ENCODE results near the gene KIF18A. TPM values are rescaled to one million over a fixed set of nuclear protein-coding genes. Genes with fewer than 3 reads are reported as not detected.
"Not testable (repeated sequence)": the region's sequence is repeated elsewhere in the genome, so short reads cannot be mapped to it uniquely, and the experiment has no call there.

The KIF18A gene
- polyA plus RNA-seq, 1 donor (not counting 4 experiments of a cell fraction or from before 2014, with no cell fraction given) = 6.1 TPM

DNA sequence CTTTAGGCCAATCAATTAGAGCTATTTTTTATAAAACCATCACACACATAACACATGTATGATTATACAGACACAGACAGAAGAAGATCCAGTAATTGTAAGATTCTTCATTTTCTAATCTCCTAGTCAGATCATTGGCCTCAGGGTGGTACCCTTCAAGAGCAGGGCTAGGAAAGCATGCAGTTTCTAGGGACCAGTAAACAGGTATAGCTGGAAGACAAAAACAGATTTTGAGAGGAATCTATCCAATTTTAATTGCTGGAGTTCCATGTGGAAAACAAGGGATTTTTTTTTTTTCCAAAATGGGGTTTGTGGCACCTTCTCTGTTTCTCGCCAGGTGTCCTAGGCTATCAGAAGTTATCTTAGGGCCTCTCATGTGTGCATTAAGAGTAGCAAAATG lies 29.9 kb upstream of the KIF18A start:
- H2AFZ ChIP-seq (ENCODE audit: control insufficient read depth, low read length) = no peak overlapping the region
- H4K20me1 ChIP-seq (ENCODE audit: control insufficient read depth, extremely low read depth, insufficient read depth, low read length) = no peaks in the 10 kb centered on the region
- H3K79me2 ChIP-seq (ENCODE audit: control insufficient read depth, insufficient read depth, low read length) = no peaks in the 10 kb centered on the region
- H3K4me2 ChIP-seq (ENCODE audit: control insufficient read depth, extremely low read depth, insufficient read depth, low read depth, low read length) = no peak overlapping the region
- H3K9ac ChIP-seq (ENCODE audit: control insufficient read depth, extremely low read depth, insufficient read depth, low read length) = no peak overlapping the region
- no peak overlapping the region for H3K4me3 ChIP-seq (ENCODE audit: control insufficient read depth in 2 of 3, extremely low read depth in 1 of 3, insufficient read depth in 2 of 3, low read depth in 1 of 3, low read length in 3 of 3)
- TF ChIP-seq CTCF (optimal IDR thresholded peaks at IDR 0.05 in 1 of 3, IDR thresholded peaks at IDR 0.05 in 1 of 3, conservative IDR thresholded peaks at IDR 0.05 in 1 of 3; ENCODE audit: extremely low read depth in 1 of 3, insufficient read depth in 2 of 3, low read length in 3 of 3) = no peak
- TF ChIP-seq EZH2 (IDR thresholded peaks at IDR 0.05; ENCODE audit: low read length) = no peak
- no peak overlapping the region for H3K27ac ChIP-seq (ENCODE audit: control insufficient read depth, insufficient read depth, low read length)
- H3K4me1 ChIP-seq (ENCODE audit: control insufficient read depth, extremely low read depth, insufficient read depth, low read length) = peaks cover 5% of the 10 kb centered on the region
- DNase-seq (ENCODE audit: low read depth, low spot score) = no peak
- H3K36me3 ChIP-seq (ENCODE audit: control insufficient read depth in 2 of 2, extremely low read depth in 1 of 2, insufficient read depth in 2 of 2, low read length in 2 of 2) = peaks cover 2 to 4% of the 10 kb centered on the region in 2 experiments
- no peaks in the 10 kb centered on the region for H3K27me3 ChIP-seq (ENCODE audit: control insufficient read depth, extremely low read depth, insufficient read depth, low read length)
- FAIRE-seq = no peak
- dilution Hi-C loops (cut with MboI; ENCODE audit: extremely low pct_ligation_motif_present, low sequenced_read_pairs) = no loop called here
- H3K9me3 ChIP-seq (ENCODE audit: control insufficient read depth, low read depth, low read length) = peaks cover 17% of the 10 kb centered on the region
- no peaks in the 10 kb centered on the region for H3K9me1 ChIP-seq (ENCODE audit: control insufficient read depth, extremely low read depth, insufficient read depth, low read length)

DNA sequence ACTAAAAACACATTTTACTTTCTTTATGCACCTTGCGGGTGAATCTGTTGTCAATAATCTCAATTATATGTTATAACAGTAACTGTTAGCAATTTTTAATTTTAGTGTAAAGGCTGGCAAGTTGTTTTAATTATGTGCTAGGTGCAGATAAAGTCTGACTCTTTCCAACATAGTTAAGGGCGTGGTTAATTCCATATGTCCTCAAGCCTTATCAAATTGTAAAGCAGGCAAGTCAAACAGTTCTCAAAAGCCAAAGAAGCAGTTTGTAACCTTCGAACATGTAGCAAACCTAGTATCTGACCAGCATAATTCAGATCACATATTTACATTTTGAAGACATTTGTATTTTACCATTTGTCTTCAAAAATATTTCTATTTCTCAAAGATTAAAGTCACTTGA lies 29.4 kb upstream of the KIF18A start:
- dilution Hi-C loops (cut with MboI; ENCODE audit: extremely low pct_ligation_motif_present, low sequenced_read_pairs) = no loop called here
- H3K27ac ChIP-seq (ENCODE audit: control insufficient read depth, insufficient read depth, low read length) = no peak overlapping the region
- H2AFZ ChIP-seq (ENCODE audit: control insufficient read depth, low read length) = no peak overlapping the region
- H3K4me1 ChIP-seq (ENCODE audit: control insufficient read depth, extremely low read depth, insufficient read depth, low read length) = peaks cover 5% of the 10 kb centered on the region
- H3K36me3 ChIP-seq (ENCODE audit: control insufficient read depth in 2 of 2, extremely low read depth in 1 of 2, insufficient read depth in 2 of 2, low read length in 2 of 2) = peaks cover 2 to 4% of the 10 kb centered on the region in 2 experiments
- no peak overlapping the region for H3K9ac ChIP-seq (ENCODE audit: control insufficient read depth, extremely low read depth, insufficient read depth, low read length)
- DNase-seq (ENCODE audit: low read depth, low spot score) (no peak), FAIRE-seq (no peak)
- H3K79me2 ChIP-seq (ENCODE audit: control insufficient read depth, insufficient read depth, low read length) = no peaks in the 10 kb centered on the region
- no peak overlapping the region for H3K4me3 ChIP-seq (ENCODE audit: control insufficient read depth in 2 of 3, extremely low read depth in 1 of 3, insufficient read depth in 2 of 3, low read depth in 1 of 3, low read length in 3 of 3)
- H3K9me1 ChIP-seq (ENCODE audit: control insufficient read depth, extremely low read depth, insufficient read depth, low read length) = no peaks in the 10 kb centered on the region
- no peaks in the 10 kb centered on the region for H4K20me1 ChIP-seq (ENCODE audit: control insufficient read depth, extremely low read depth, insufficient read depth, low read length)
- H3K27me3 ChIP-seq (ENCODE audit: control insufficient read depth, extremely low read depth, insufficient read depth, low read length) = no peaks in the 10 kb centered on the region
- H3K9me3 ChIP-seq (ENCODE audit: control insufficient read depth, low read depth, low read length) = peaks cover 17% of the 10 kb centered on the region
- TF ChIP-seq EZH2 (IDR thresholded peaks at IDR 0.05; ENCODE audit: low read length) (no peak), CTCF (optimal IDR thresholded peaks at IDR 0.05 in 1 of 3, IDR thresholded peaks at IDR 0.05 in 1 of 3, conservative IDR thresholded peaks at IDR 0.05 in 1 of 3; ENCODE audit: extremely low read depth in 1 of 3, insufficient read depth in 2 of 3, low read length in 3 of 3) (no peak)
- H3K4me2 ChIP-seq (ENCODE audit: control insufficient read depth, extremely low read depth, insufficient read depth, low read depth, low read length) = no peak overlapping the region

- H3K9ac ChIP-seq (ENCODE audit: control insufficient read depth, extremely low read depth, insufficient read depth, low read length); H3K27ac ChIP-seq (ENCODE audit: control insufficient read depth, insufficient read depth, low read length); dilution Hi-C loops (cut with MboI; ENCODE audit: extremely low pct_ligation_motif_present, low sequenced_read_pairs); H3K9me1 ChIP-seq (ENCODE audit: control insufficient read depth, extremely low read depth, insufficient read depth, low read length); H2AFZ ChIP-seq (ENCODE audit: control insufficient read depth, low read length); H3K4me2 ChIP-seq (ENCODE audit: control insufficient read depth, extremely low read depth, insufficient read depth, low read depth, low read length); H3K4me1 ChIP-seq (ENCODE audit: control insufficient read depth, extremely low read depth, insufficient read depth, low read length); DNase-seq (ENCODE audit: low read depth, low spot score); H3K79me2 ChIP-seq (ENCODE audit: control insufficient read depth, insufficient read depth, low read length); H4K20me1 ChIP-seq (ENCODE audit: control insufficient read depth, extremely low read depth, insufficient read depth, low read length); FAIRE-seq; H3K4me3 ChIP-seq (ENCODE audit: control insufficient read depth in 2 of 3, extremely low read depth in 1 of 3, insufficient read depth in 2 of 3, low read depth in 1 of 3, low read length in 3 of 3); H3K36me3 ChIP-seq (ENCODE audit: control insufficient read depth in 2 of 2, extremely low read depth in 1 of 2, insufficient read depth in 2 of 2, low read length in 2 of 2); H3K27me3 ChIP-seq (ENCODE audit: control insufficient read depth, extremely low read depth, insufficient read depth, low read length): not testable (repeated sequence)
- peaks cover 17% of the 10 kb centered on the region for H3K9me3 ChIP-seq (ENCODE audit: control insufficient read depth, low read depth, low read length)
These were observed 28.2 kb upstream of the KIF18A start for GRCh38 chr11:28136157-28136556.

All from keratinocyte (primary cell).